Chondrocyte (in vitro differentiated cells): ENCODE results near the gene AGER. TPM values are rescaled to one million over a fixed set of nuclear protein-coding genes. Genes with fewer than 3 reads are reported as not detected.

Source experiments
- DNase-seq: peaks from one replicate; pipeline ENCODE4 v3.0.0; 2021; ENCODE audit warnings: mixed read lengths, low spot score
- H3K27ac Mint-ChIP-seq: one replicate; pipeline ENCODE4 v1.8.0; 2021; ENCODE audit warnings: mild to moderate bottlenecking, moderate library complexity, mixed read lengths; ENCODE audit not compliant: unreplicated experiment
- H3K27me3 Mint-ChIP-seq: 2 replicates; pipeline ENCODE4 v1.8.0; 2021; ENCODE audit warnings: low read depth, mixed read lengths
- H3K36me3 Mint-ChIP-seq: 2 replicates; pipeline ENCODE4 v1.8.0; 2021; ENCODE audit warnings: low read depth, mixed read lengths
- H3K4me1 Mint-ChIP-seq: 2 replicates; pipeline ENCODE4 v1.8.0; 2021; ENCODE audit warnings: low read depth, mild to moderate bottlenecking, mixed read lengths
- H3K4me3 Mint-ChIP-seq: one replicate; pipeline ENCODE4 v1.8.0; 2021; ENCODE audit warnings: mild to moderate bottlenecking, moderate library complexity, mixed read lengths; ENCODE audit not compliant: unreplicated experiment
- H3K9me3 Mint-ChIP-seq: 2 replicates; pipeline ENCODE4 v1.8.0; 2021; ENCODE audit warnings: low read depth, mixed read lengths
- CTCF ChIP-seq: fragments of 200-600 bp; sonication (generic); IDR thresholded peaks from 2 replicates; pipeline ENCODE4 v1.5.0; 2021; ENCODE audit warnings: antibody characterized with exemption, mild to moderate bottlenecking, moderate library complexity
- total RNA-seq: library from RNA; stranded (reverse); gene quantifications from 3 replicates; pipeline ENCODE4 v1.2.1, GENCODE V29; 2021

Gene AGER
- total RNA-seq, 1 donor from 2014 or later: 2.6 TPM

- TF ChIP-seq CTCF: no peak
- peak; percentile 71 for DNase-seq
- H3K4me3 Mint-ChIP-seq: peak overlapping the region; percentile 81
- H3K27me3 Mint-ChIP-seq: no peaks in the 10 kb centered on the region
- no peaks in the 10 kb centered on the region for H3K9me3 Mint-ChIP-seq
- H3K4me1 Mint-ChIP-seq: peaks cover 53% of the 10 kb centered on the region
- H3K27ac Mint-ChIP-seq: peak overlapping the region; percentile 94
- peaks cover 7% of the 10 kb centered on the region for H3K36me3 Mint-ChIP-seq
These were observed 5.3 kb downstream of the AGER start for GRCh38 chr6:32178547-32179440.

GRCh38 chr6:32177788-32178546 lies 6.1 kb downstream of the AGER start, which contains the start of gene RNF5:
Gene RNF5 (plus strand): TSS chr6:32178405. CDS start chr6:32178512, 107 bp downstream.
- Mint-ChIP-seq H3K27ac (peak within 1 kb of the TSS; percentile 94), H3K4me3 (peak within 1 kb of the TSS; percentile 81), H3K9me3 (no peaks in the 10 kb centered on the region), H3K27me3 (no peaks in the 10 kb centered on the region), H3K4me1 (peaks cover 61% of the 10 kb centered on the region), H3K36me3 (peaks cover 7% of the 10 kb centered on the region)
- no peak for TF ChIP-seq CTCF
- peak; percentile 95 for DNase-seq

GRCh38 chr6:32177183-32177787 lies 6.8 kb downstream of the AGER start:
- Mint-ChIP-seq H3K36me3 (peaks cover 7% of the 10 kb centered on the region), H3K4me3 (peak overlapping the region; percentile 81), H3K27ac (peak overlapping the region; percentile 94), H3K9me3 (no peaks in the 10 kb centered on the region), H3K4me1 (peaks cover 66% of the 10 kb centered on the region), H3K27me3 (no peaks in the 10 kb centered on the region)
- peak; percentile 44 for DNase-seq
- TF ChIP-seq CTCF: no peak

- TF ChIP-seq CTCF: no peak
- DNase-seq: peak; percentile 5
- no peaks in the 10 kb centered on the region for H3K9me3 Mint-ChIP-seq
These were observed 7.4 kb downstream of the AGER start for GRCh38 chr6:32176476-32177182.

More at GRCh38 chr6:32176476-32177182, 7.4 kb downstream of the AGER start:
- Mint-ChIP-seq H3K36me3 (peaks cover 7% of the 10 kb centered on the region), H3K27me3 (no peaks in the 10 kb centered on the region), H3K27ac (peak overlapping the region; percentile 94), H3K4me1 (peaks cover 66% of the 10 kb centered on the region), H3K4me3 (peak overlapping the region; percentile 81)
